Smooth muscle cell (in vitro differentiated cells): Measurements from ENCODE around the gene PSAPL1. TPM values are rescaled to one million over a fixed set of nuclear protein-coding genes. Genes with fewer than 3 reads are reported as not detected.

Experiments used
- DNase-seq: peaks from one replicate; lab custom pipeline; 2025; ENCODE audit not compliant: unreplicated experiment; lab: John Stamatoyannopoulos, UW
- H2AFZ ChIP-seq: fragments of 200-600 bp; sonication (generic); 2 replicates; pipeline ENCODE4 v1.6.0; 2016; ENCODE audit warnings: antibody characterized with exemption, low read depth, mild to moderate bottlenecking
- H3F3A ChIP-seq: fragments of 200-600 bp; sonication (generic); 2 replicates; pipeline ENCODE4 v1.6.0; 2017; ENCODE audit warnings: antibody characterized with exemption, low read depth
- H3K27ac ChIP-seq: fragments of 200-600 bp; sonication (generic); 2 replicates; pipeline ENCODE4 v1.5.1; 2016; ENCODE audit warnings: low read depth, mild to moderate bottlenecking
- H3K27me3 ChIP-seq: fragments of 200-600 bp; sonication (generic); 2 replicates; pipeline ENCODE4 v1.6.1; 2016; ENCODE audit warnings: low read depth, mild to moderate bottlenecking
- H3K36me3 ChIP-seq: fragments of 200-600 bp; sonication (generic); 2 replicates; pipeline ENCODE4 v1.5.1; 2016; ENCODE audit warnings: low read depth
- H3K4me1 ChIP-seq: fragments of 200-600 bp; sonication (generic); 2 replicates; pipeline ENCODE4 v1.5.1; 2016; ENCODE audit warnings: low read depth
- H3K4me2 ChIP-seq: fragments of 200-600 bp; sonication (generic); 2 replicates; pipeline ENCODE4 v1.6.0; 2016; ENCODE audit warnings: mild to moderate bottlenecking
- H3K4me3 ChIP-seq: fragments of 200-600 bp; sonication (generic); 2 replicates; pipeline ENCODE4 v1.5.1; 2016; ENCODE audit warnings: mild to moderate bottlenecking
- H3K79me2 ChIP-seq: fragments of 200-600 bp; sonication (generic); 2 replicates; pipeline ENCODE4 v1.6.0; 2016; ENCODE audit warnings: low read depth, mild to moderate bottlenecking
- H3K9ac ChIP-seq: fragments of 200-600 bp; sonication (generic); 2 replicates; pipeline ENCODE4 v1.6.0; 2016; ENCODE audit warnings: low read depth
- H3K9me3 ChIP-seq: fragments of 200-600 bp; sonication (generic); replicated peaks from 2 replicates; pipeline ENCODE4 v1.5.1; 2016; ENCODE audit warnings: low read depth
- H4K20me1 ChIP-seq: fragments of 200-600 bp; sonication (generic); 2 replicates; pipeline ENCODE4 v1.6.0; 2016; ENCODE audit warnings: low read depth
- WGBS: methylation state at CpG from one replicate; pipeline ENCODE4 v1.1.7; 2016; ENCODE audit warnings: low lambda C conversion rate; 5-methylcytosine and 5-hydroxymethylcytosine counted together
- polyA plus RNA-seq: library from polyadenylated mRNA; unstranded; fragments of >200 nt; fragmentation: Nextera tagmentation; extraction: Ambion mirVana; gene quantifications from 2 replicates; pipeline ENCODE4 v1.2.1, GENCODE V29; 2016
- total RNA-seq: library from RNA; depleted of rRNA; stranded (reverse); fragments of >200 nt; gene quantifications from 2 replicates; pipeline ENCODE4 v1.2.3, GENCODE V29; 2014
- TF ChIP-seq, protein P1 (sequence below): fragments of 200-600 bp; sonication (generic); IDR thresholded peaks from 2 replicates; pipeline ENCODE4 v1.5.1; 2017; ENCODE audit warnings: borderline replicate concordance, mild to moderate bottlenecking, antibody characterized with exemption; ENCODE audit not compliant: insufficient read depth, poor library complexity, severe bottlenecking

PSAPL1 gene
- total and polyA plus RNA-seq, 2 experiments from 2014 or later = not detected

DNA sequence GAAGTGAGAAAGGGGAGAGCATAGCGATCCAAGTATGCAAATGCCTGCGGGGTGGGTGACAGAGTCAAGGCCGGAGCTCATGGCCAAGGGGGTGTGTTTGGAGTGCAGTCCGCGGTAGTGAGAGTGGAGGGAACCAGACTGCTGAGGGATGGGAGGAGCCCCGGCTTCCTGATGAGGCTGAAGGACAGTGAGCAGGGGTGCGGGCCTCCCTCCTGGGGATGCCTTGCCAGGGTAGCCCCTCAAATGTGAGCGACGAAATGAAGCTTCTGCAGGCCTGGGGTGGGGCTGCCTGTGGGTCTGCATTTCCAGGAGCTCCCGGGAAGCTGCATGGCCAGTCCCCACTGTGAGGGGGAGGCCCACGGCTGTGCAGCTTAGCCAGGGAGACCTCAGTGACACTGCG lies 45.0 kb downstream of the PSAPL1 start:
- Histone ChIP-seq H4K20me1 (no peaks in the 10 kb centered on the region), H3K79me2 (no peaks in the 10 kb centered on the region), H3K4me2 (no peak overlapping the region), H3K9me3 (no peaks in the 10 kb centered on the region), H3K4me3 (no peak overlapping the region), H3K36me3 (no peaks in the 10 kb centered on the region), H3K27me3 (no peaks in the 10 kb centered on the region), H3K27ac (no peak overlapping the region), H2AFZ (no peak overlapping the region), H3K4me1 (peaks cover 5% of the 10 kb centered on the region), H3F3A (no peaks in the 10 kb centered on the region), H3K9ac (no peak overlapping the region)
- TF ChIP-seq, protein P1, sequence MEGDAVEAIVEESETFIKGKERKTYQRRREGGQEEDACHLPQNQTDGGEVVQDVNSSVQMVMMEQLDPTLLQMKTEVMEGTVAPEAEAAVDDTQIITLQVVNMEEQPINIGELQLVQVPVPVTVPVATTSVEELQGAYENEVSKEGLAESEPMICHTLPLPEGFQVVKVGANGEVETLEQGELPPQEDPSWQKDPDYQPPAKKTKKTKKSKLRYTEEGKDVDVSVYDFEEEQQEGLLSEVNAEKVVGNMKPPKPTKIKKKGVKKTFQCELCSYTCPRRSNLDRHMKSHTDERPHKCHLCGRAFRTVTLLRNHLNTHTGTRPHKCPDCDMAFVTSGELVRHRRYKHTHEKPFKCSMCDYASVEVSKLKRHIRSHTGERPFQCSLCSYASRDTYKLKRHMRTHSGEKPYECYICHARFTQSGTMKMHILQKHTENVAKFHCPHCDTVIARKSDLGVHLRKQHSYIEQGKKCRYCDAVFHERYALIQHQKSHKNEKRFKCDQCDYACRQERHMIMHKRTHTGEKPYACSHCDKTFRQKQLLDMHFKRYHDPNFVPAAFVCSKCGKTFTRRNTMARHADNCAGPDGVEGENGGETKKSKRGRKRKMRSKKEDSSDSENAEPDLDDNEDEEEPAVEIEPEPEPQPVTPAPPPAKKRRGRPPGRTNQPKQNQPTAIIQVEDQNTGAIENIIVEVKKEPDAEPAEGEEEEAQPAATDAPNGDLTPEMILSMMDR = no peak
- 71% methylated on average over 9 of the region's 12 CpGs for WGBS
- DNase-seq = no peak

DNA sequence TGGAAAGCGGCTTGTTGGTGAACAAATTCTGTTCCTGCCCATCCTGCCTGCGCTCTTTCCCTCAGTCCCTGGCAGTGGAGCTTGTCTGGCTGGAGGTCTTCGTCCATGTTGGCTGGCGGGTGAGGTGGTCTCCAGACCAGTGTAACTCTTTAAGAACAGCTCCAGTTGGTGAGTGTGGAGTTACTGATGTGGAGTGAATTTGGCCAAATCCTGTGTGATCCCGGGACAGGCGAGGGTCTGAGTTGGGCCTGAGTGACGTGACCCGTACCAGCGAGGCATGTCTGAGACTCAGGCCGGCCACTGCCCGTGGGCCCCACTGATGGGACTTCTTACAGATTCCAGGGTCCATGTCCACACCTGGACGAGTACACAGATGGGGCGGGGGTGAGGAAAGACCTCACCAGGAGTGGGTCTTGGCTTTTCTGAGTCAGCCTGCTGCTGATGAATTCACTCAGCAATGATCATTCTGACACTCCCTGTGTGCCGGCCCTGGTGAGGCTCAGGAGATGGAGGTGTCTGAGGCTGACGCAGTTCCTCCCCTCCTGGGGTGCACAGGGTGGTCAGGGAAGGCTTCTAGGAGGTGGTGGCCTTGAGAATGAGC lies 45.5 kb downstream of the PSAPL1 start:
- WGBS = 95% methylated on average over 15 of the region's 15 CpGs
- Histone ChIP-seq H3K36me3 (no peaks in the 10 kb centered on the region), H3K4me1 (peaks cover 5% of the 10 kb centered on the region), H3K4me3 (no peak overlapping the region), H3K9ac (no peak overlapping the region), H4K20me1 (no peaks in the 10 kb centered on the region), H2AFZ (no peak overlapping the region), H3K27me3 (no peaks in the 10 kb centered on the region), H3F3A (no peaks in the 10 kb centered on the region), H3K9me3 (no peaks in the 10 kb centered on the region), H3K27ac (no peak overlapping the region), H3K4me2 (no peak overlapping the region), H3K79me2 (no peaks in the 10 kb centered on the region)
- no peak for DNase-seq
- TF ChIP-seq, protein P1 = no peak

DNA sequence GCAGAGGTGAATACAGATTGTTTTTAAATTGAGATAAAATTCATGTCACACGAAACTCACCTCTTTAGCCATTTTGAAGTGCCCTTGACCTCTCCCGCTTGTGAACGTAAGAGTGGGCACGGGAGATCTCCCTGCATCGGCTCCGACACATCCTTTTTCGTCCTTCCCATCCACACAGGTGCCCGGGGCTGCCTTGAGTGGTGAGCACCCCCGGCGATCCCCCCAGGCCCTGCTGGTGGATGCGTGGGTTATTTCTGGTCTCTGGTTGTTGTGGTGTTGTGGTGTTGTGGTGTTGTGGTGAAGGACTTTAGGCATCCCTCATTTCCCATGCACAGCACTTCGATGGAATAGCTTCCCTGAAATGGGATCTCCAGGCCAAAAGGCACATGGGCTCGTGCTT lies 46.1 kb downstream of the PSAPL1 start:
- no peak overlapping the region for H3K27ac ChIP-seq
- no peaks in the 10 kb centered on the region for H3K9me3 ChIP-seq
- WGBS = 87% methylated on average over 13 of the region's 13 CpGs
- no peaks in the 10 kb centered on the region for H3K79me2 ChIP-seq
- TF ChIP-seq, protein P1 = no peak
- H3K36me3 ChIP-seq = no peaks in the 10 kb centered on the region
- no peaks in the 10 kb centered on the region for H4K20me1 ChIP-seq
- no peak for DNase-seq
- no peaks in the 10 kb centered on the region for H3F3A ChIP-seq
- peaks cover 5% of the 10 kb centered on the region for H3K4me1 ChIP-seq
- H3K4me2 ChIP-seq = no peak overlapping the region
- no peak overlapping the region for H3K9ac ChIP-seq
- H3K27me3 ChIP-seq = no peaks in the 10 kb centered on the region
- no peak overlapping the region for H3K4me3 ChIP-seq
- no peak overlapping the region for H2AFZ ChIP-seq

DNA sequence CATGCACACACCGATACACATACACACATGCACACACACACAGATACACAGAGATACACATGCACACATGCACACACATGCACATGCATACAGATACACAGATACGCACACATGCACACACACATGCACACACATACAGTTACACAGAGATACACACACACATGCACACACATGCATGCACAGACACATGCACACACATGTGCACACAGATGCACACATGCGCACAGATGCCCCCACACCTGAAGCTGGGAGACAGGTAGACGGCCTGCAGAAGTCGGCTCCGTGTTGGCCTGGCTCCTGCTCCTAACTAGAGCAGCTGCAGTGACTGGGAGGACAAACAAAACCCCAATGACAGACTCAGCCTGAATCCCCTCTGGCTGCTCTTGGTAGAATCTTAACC lies 46.8 kb downstream of the PSAPL1 start:
- Histone ChIP-seq H3K9me3 (no peaks in the 10 kb centered on the region), H3K79me2 (no peaks in the 10 kb centered on the region), H3K9ac (no peak overlapping the region), H2AFZ (no peak overlapping the region), H3K4me2 (no peak overlapping the region), H3K36me3 (no peaks in the 10 kb centered on the region), H3F3A (no peaks in the 10 kb centered on the region), H4K20me1 (no peaks in the 10 kb centered on the region), H3K4me3 (no peak overlapping the region), H3K4me1 (no peaks in the 10 kb centered on the region), H3K27me3 (no peaks in the 10 kb centered on the region), H3K27ac (no peak overlapping the region)
- 95% methylated on average over 6 of the region's 6 CpGs for WGBS
- DNase-seq = no peak
- TF ChIP-seq, protein P1 = no peak
